OCI-LY3 (cell line): ENCODE measurements around the gene NFIB.

Experiments
- H2AFZ ChIP-seq: fragments of 200-600, 300-600 bp; shearing (Covaris generic); 2 replicates; pipeline ENCODE4 v1.6.0; 2014; ENCODE audit warnings: antibody characterized with exemption, low read depth, low read length
- H3K27ac ChIP-seq: fragments of 200-600, 300-600 bp; sonication (generic); 2 replicates; pipeline ENCODE4 v1.5.1; 2014; ENCODE audit warnings: mild to moderate bottlenecking, low read length, moderate library complexity, mixed read lengths
- H3K27me3 ChIP-seq: fragments of 200-600, 300-600 bp; sonication (generic); 2 replicates; pipeline ENCODE4 v1.6.1; 2014; ENCODE audit warnings: low read depth, low read length, mixed read lengths
- H3K36me3 ChIP-seq: fragments of 200-600, 300-600 bp; sonication (generic); replicated peaks from 2 replicates; pipeline ENCODE3; 2014; ENCODE audit warnings: low read depth, low read length, mixed read lengths
- H3K4me1 ChIP-seq: fragments of 300-600, 200-600 bp; sonication (generic); 2 replicates; pipeline ENCODE4 v1.6.1; 2014; ENCODE audit warnings: low read length, mixed read lengths
- H3K4me2 ChIP-seq: fragments of 200-600, 300-600 bp; sonication (generic); 2 replicates; pipeline ENCODE4 v1.6.1; 2014; ENCODE audit warnings: low read length, mixed read lengths
- H3K4me3 ChIP-seq: fragments of 300-600, 200-600 bp; sonication (generic); 2 replicates; pipeline ENCODE4 v1.5.1; 2014; ENCODE audit warnings: antibody characterized with exemption, mild to moderate bottlenecking, low read length, moderate library complexity
- H3K79me2 ChIP-seq: fragments of 300-600, 200-600 bp; shearing (Covaris generic); 2 replicates; pipeline ENCODE4 v1.6.1; 2014; ENCODE audit warnings: mild to moderate bottlenecking, low read length, mixed read lengths
- H3K9ac ChIP-seq: fragments of 300-600, 200-600 bp; shearing (Covaris generic); 2 replicates; pipeline ENCODE4 v1.6.0; 2014; ENCODE audit warnings: mild to moderate bottlenecking, low read length, moderate library complexity
- H3K9me3 ChIP-seq: fragments of 200-600, 300-600 bp; shearing (Covaris generic); 2 replicates; pipeline ENCODE4 v1.6.1; 2014; ENCODE audit warnings: low read length, mixed read lengths; ENCODE audit not compliant: insufficient read depth
- H4K20me1 ChIP-seq: fragments of 200-600, 300-600 bp; sonication (generic); 2 replicates; pipeline ENCODE4 v1.6.1; 2016; ENCODE audit warnings: low read length, mixed read lengths; ENCODE audit not compliant: insufficient read depth
- CTCF ChIP-seq: fragments of 200-600, 300-600 bp; sonication (generic); IDR thresholded peaks from 2 replicates; pipeline ENCODE4 v1.5.1; 2014; ENCODE audit warnings: antibody characterized with exemption, low read length, low read depth
- EZH2phosphoT487 ChIP-seq: fragments of 200-600 bp; shearing (Covaris generic); IDR thresholded peaks from 2 replicates; pipeline ENCODE4 v1.6.1; 2018; ENCODE audit warnings: antibody characterized with exemption, mixed run types, low read depth

The NFIB gene

DNA sequence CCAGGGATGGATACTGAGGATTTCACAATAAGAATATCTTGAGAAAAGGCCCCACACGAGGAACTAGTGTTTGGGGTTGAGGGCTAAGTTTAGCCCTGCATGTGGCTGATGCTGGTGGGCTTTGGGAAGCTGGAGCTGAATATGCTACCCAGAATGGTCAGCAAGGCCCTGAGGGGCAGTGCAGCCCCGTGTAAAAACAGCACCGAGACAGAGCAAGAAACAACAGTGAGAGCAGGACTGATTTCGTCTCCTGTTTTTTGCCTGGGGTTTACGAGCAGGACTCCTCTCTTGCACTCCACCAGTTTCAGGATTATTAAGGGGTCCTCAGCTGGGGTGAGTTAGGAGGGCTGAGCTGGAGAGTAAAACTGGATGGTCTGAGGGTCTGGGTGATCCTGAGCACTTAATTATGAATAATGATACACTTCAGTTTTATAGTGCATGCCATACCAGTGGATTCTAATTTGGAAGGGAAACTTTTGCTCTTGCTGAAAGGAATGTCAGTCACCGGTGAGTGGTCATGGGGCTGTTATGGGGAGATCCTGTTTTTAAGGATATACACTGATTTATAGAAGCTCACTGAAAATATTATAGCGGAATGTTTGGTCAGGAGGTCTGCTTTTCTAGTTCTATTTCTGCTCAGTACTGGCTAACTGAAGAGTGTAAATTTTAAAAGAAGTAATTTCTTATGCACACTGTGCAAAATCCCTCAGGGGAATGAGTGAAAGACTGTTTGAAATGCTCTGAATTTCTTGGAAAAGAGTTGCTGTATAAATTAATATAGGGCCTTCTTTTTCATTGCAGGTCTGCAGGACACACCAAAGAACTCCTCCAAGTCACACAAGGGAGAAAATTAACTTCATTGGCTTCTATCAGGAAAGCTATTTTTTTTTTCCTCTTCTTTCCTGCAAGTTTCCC lies 42.7 kb upstream of the NFIB start:
- no peaks in the 10 kb centered on the region for H3K27me3 ChIP-seq
- peak overlapping the region; percentile 33; the same call in 1 of the 2 replicates for H2AFZ ChIP-seq
- no peaks in the 10 kb centered on the region; the same call in none of the 2 replicates for H3K4me1 ChIP-seq
- no peaks in the 10 kb centered on the region for H4K20me1 ChIP-seq
- no peak for TF ChIP-seq CTCF
- TF ChIP-seq EZH2phosphoT487: no peak
- H3K27ac ChIP-seq: no peak overlapping the region
- no peak overlapping the region for H3K4me2 ChIP-seq
- H3K4me3 ChIP-seq: no peak overlapping the region
- H3K9me3 ChIP-seq: no peaks in the 10 kb centered on the region
- no peaks in the 10 kb centered on the region for H3K79me2 ChIP-seq
- no peak overlapping the region for H3K9ac ChIP-seq
- H3K36me3 ChIP-seq: no peaks in the 10 kb centered on the region

- H3K27ac ChIP-seq: no peak overlapping the region
Measured at GRCh38 chr9:14354201-14354600, 40.3 kb upstream of the NFIB start.

DNA sequence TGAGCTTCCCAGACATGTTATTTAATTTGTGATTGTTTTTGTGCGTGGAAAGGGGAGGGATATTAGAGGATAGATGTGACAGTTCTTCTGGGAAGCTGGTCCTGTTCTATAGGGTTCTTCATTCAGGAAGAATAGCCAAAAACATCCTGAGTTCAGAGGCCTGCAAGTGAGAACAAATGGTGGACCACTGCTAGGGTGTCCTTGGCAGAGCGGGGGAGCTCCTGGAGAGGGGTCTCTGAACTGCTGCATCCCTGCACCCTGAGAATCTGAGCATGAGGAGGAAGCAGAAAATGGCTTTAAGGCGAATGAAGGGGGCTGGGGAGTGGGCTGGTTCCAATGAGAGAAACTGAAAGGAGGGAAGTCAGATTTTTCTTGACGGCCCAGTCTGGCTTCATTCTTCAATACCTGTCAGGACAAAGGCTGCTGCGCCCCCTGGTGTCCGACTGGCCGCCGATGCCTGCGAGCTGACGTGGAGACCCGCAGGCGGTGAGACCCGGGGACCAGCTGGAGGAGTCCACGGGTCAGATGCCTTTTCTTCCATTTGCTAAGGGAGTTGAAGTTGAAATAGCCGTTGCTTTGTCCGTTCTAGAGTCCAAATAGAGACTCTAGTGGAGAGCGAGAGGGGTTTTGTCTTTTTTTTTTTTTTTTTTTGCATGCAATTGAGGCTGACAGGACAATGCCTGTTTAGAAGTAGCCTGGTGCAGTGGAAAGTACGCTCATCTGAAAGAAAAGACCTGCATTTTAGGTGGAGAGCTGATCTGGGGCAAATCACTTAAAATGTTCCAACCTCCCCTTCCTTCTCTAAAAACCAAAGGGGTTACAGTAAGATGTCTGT lies 39.5 kb upstream of the NFIB start:
- H3K9me3 ChIP-seq: no peaks in the 10 kb centered on the region
- H3K4me2 ChIP-seq: peak overlapping the region; percentile 54
- H3K27me3 ChIP-seq: no peaks in the 10 kb centered on the region
- no peaks in the 10 kb centered on the region; the same call in none of the 2 replicates for H3K4me1 ChIP-seq
- H4K20me1 ChIP-seq: no peaks in the 10 kb centered on the region
- no peaks in the 10 kb centered on the region for H3K36me3 ChIP-seq
- no peak overlapping the region for H3K9ac ChIP-seq
- peak overlapping the region; percentile 48; the same call in 1 of the 2 replicates for H2AFZ ChIP-seq
- H3K27ac ChIP-seq: no peak overlapping the region
- TF ChIP-seq EZH2phosphoT487: no peak
- peak; percentile 92 for TF ChIP-seq CTCF
- no peaks in the 10 kb centered on the region for H3K79me2 ChIP-seq
- peak overlapping the region; percentile 59 for H3K4me3 ChIP-seq

More at GRCh38 chr9:14354201-14354600, 40.3 kb upstream of the NFIB start:
- TF ChIP-seq CTCF: no peak
- no peak for TF ChIP-seq EZH2phosphoT487
- Histone ChIP-seq H3K9ac (no peak overlapping the region), H3K27me3 (no peaks in the 10 kb centered on the region), H4K20me1 (no peaks in the 10 kb centered on the region), H3K4me3 (no peak overlapping the region), H3K79me2 (no peaks in the 10 kb centered on the region), H3K4me1 (no peaks in the 10 kb centered on the region; the same call in none of the 2 replicates), H3K36me3 (no peaks in the 10 kb centered on the region), H2AFZ (no peak overlapping the region), H3K4me2 (no peak overlapping the region), H3K9me3 (no peaks in the 10 kb centered on the region)

DNA sequence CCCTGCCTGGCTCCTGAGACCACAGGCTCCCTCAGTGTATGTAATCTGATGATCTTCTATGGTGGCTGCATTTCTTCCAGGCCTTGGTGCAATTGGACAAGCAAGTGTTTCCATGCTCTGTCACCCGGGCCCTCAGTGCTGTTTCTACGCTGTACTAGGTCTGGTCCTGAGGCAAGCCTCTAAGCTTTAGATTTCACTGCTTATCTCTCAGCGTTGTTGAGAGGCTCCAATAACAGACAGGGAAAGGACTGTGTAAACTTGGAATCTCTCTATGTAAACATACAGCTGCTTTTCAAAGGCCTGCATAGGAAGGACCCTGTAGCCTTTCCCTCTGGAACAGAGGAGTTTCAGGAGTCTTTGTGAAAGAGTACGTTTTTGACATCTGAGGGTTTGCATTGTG lies 38.6 kb upstream of the NFIB start:
- Histone ChIP-seq H3K4me3 (no peak overlapping the region), H3K4me2 (no peak overlapping the region), H3K27me3 (no peaks in the 10 kb centered on the region), H3K9ac (no peak overlapping the region), H4K20me1 (no peaks in the 10 kb centered on the region), H2AFZ (no peak overlapping the region), H3K79me2 (no peaks in the 10 kb centered on the region), H3K36me3 (no peaks in the 10 kb centered on the region), H3K27ac (no peak overlapping the region), H3K4me1 (no peaks in the 10 kb centered on the region; the same call in none of the 2 replicates), H3K9me3 (no peaks in the 10 kb centered on the region)
- TF ChIP-seq EZH2phosphoT487 (no peak), CTCF (no peak)
